Heart right ventricle (tissue), 16 donors: ENCODE results near the gene TRRAP. TPM values are rescaled to one million over a fixed set of nuclear protein-coding genes. Genes with fewer than 3 reads are reported as not detected.

ENCODE experiments used
- ATAC-seq, 8 donors: fragments of 200-7000 bp; cut with Tn5 transposase; one replicate each; pipeline ENCODE4 v1.9.1; 2020; ENCODE audit warnings: mild to moderate bottlenecking in 8 of 8, moderate library complexity in 8 of 8, moderate number of reproducible peaks in 1 of 8
- DNase-seq, 2 donors: peaks; one replicate each; pipeline ENCODE4 v3.0.0-alpha.2; 2020
- H3K27ac ChIP-seq, 10 donors: fragments of 200-600 bp; sonication (generic) in 2 of 10; one replicate each; pipeline versions ENCODE4 v1.5.0 to v1.8.0; 2020 to 2022; ENCODE audit warnings: mild to moderate bottlenecking in 3 of 10
- H3K27me3 ChIP-seq, 7 donors: fragments of 200-600 bp; one replicate each; pipeline ENCODE4 v1.8.0; 2021 to 2022; ENCODE audit warnings: mild to moderate bottlenecking in 2 of 7
- H3K36me3 ChIP-seq, 9 donors: fragments of 200-600 bp; sonication (generic) in 1 of 9; one replicate each; pipeline versions ENCODE4 v1.5.0 to v1.8.0; 2020 to 2022; ENCODE audit warnings: mild to moderate bottlenecking in 2 of 9
- H3K4me1 ChIP-seq, 9 donors: fragments of 200-600 bp; sonication (generic) in 1 of 9; one replicate each; pipeline versions ENCODE4 v1.5.0 to v1.8.0; 2020 to 2022; ENCODE audit warnings: mild to moderate bottlenecking in 4 of 9
- H3K4me3 ChIP-seq, 10 donors: fragments of 200-600 bp; sonication (generic) in 2 of 10; one replicate each; pipeline versions ENCODE4 v1.5.0 to v1.8.0; 2020 to 2022; ENCODE audit warnings: mild to moderate bottlenecking in 7 of 10, moderate library complexity in 2 of 10
- H3K9me3 ChIP-seq, 11 donors: fragments of 200-600 bp in 10 of 11; sonication (generic) in 2 of 11; one replicate each; pipeline versions ENCODE4 v1.5.0 to v1.8.0; 2013 to 2022; ENCODE audit warnings: mild to moderate bottlenecking in 2 of 11, control low read depth in 1 of 11, moderate library complexity in 1 of 11
- CTCF ChIP-seq, 9 donors: fragments of 200-600 bp; sonication (generic) in 2 of 9; IDR thresholded peaks; one replicate each; pipeline versions ENCODE4 v1.5.0 to v1.8.0; 2021 to 2022; ENCODE audit warnings: antibody characterized with exemption in 9 of 9, mild to moderate bottlenecking in 5 of 9, moderate library complexity in 1 of 9
- WGBS, 2 donors: extraction: QIAGEN DNeasy Blood & Tissue Kit; methylation state at CpG; one replicate each; pipeline ENCODE4 v1.1.7; 2013; ENCODE audit warnings: inconsistent platforms in 1 of 2; 5-methylcytosine and 5-hydroxymethylcytosine counted together
- intact Hi-C, 10 donors: fragments of 100-400 bp; cut with DNase I; formaldehyde crosslinking; loops; one replicate each; pipeline versions ENCODE4 v1.11.1 to v1.14.2; 2022
- polyA plus RNA-seq, 2 donors: library from polyadenylated mRNA; stranded (reverse); fragments of 200-250 nt; gene quantifications; one replicate each; pipeline ENCODE4 v1.2.3, GENCODE V29; 2013
- total RNA-seq, 10 donors: library from RNA; stranded (reverse); fragmentation: NEBNext Ultra II Directional in 3 of 10; extraction: Animal tissue kit (Norgen Biotek cat#: 25700) in 3 of 10; gene quantifications; one replicate each; pipeline versions ENCODE4 v1.2.1 to v1.2.4, GENCODE V29; 2021 to 2023
- donor health status: Arrhythmogenic right ventricular cardiomyopathy.
- donor health status: ischemic (EF 13 %, LVEDD 7.1; RV severe dilation, severe dysfunction).
- donor health status: healthy with polysubstance abuse.
- donor health status: DM: no; HTN: yes; CAD: no.
- donor health status: DM: no; HTN: no; CAD: no.
- donor health status: ischemic (EF 25% LVEDD 6.9; RV normal size, moderate dysfunction).
- donor health status: ischemic (EF 25% LVEDD 5.7; RV mildly dilated, moderate dysfunction).
- donor health status: healthy.
- donor health status: DM: yes; HTN: yes; CAD: no.
- donor health status: Ischemic cardiomyopathy.
- donor health status: ischemic (EF 35%, LVEDD 5.7; RV mildly dilated, moderate dysfunction).
- donor health status: nonischemic (EF 11% LVEDD 7.7; RV severe dilation, severe dysfunction).
- donor health status: DM: yes; HTN: yes; CAD: no.
- donor health status: PGD.
- donor health status: ischemic (EF 29% LVEDD 5.4; RV normal size, mild dysfunction).
- donor health status: nonischemic (EF 23%, LVEDD 6.1; RV moderate dilation, normal function).

Gene TRRAP
- total and polyA plus RNA-seq, 12 donors: 4.8 to 25.1 (median 21.3) TPM

DNA sequence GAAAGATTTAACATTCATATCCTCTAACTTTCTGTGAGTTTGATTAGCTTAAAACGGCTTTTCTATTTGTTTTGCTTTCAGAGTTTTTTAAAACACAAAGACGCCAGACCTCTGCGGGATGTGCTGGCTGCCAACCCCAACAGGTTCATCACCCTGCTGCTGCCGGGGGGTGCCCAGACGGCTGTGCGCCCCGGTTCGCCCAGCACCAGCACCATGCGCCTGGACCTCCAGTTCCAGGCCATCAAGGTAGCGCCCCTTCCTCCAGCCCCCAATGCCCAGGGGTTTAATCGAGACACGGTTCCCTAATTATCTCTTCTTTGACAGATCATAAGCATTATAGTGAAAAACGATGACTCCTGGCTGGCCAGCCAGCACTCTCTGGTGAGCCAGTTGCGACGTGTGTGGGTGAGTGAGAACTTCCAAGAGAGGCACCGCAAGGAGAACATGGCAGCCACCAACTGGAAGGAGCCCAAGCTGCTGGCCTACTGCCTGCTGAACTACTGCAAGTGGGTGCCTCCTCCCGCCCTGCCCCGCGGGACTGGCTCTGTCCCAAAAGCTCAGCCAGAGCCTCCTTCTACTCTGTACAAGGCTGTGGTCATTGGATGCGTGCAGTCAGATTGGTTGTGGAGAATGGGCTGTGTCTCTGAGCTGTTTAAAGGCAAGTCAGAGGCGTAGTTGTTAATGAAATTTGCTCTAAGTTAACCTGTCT lies 71.2 kb downstream of the TRRAP start:
- TF ChIP-seq CTCF (IDR thresholded peaks at IDR 0.05): no peak
- 89 to 90% methylated on average over 21 of the region's 21 CpGs for WGBS, 2 donors
- intact Hi-C loops: no loop called here
- Histone ChIP-seq H3K27ac (peak overlapping the region in 6 of 10 donors; percentile 21 to 69 (median 43)), H3K4me3 (no peak overlapping the region), H3K27me3 (no peaks in the 10 kb centered on the region), H3K4me1 (peaks cover 0 to 25% (median 0%) of the 10 kb centered on the region in 9 donors), H3K36me3 (peaks cover 0 to 100% (median 60%) of the 10 kb centered on the region in 9 donors), H3K9me3 (no peaks in the 10 kb centered on the region)
- DNase-seq (peak; percentile 60 to 75), ATAC-seq (peak; percentile 59 to 94 (median 80))

DNA sequence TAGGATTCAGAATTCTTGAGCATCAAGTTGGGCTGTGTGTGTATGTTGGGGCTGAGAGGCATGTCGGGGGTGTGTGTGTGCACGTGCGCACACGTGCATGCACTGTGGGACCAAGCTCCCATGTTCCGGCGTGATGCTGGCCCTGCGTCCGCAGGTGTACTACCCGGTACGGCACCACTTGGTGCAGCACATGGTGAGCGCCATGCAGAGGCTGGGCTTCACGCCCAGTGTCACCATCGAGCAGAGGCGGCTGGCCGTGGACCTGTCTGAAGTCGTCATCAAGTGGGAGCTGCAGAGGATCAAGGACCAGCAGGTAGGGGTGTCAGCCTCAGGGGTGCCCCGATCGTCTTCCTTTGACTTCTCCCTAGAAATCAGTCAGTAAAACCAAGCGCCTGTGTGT lies 77.7 kb downstream of the TRRAP start:
- ATAC-seq (peak in 7 of 8 donors; percentile 17 to 50 (median 24)), DNase-seq (no peak)
- H3K36me3 ChIP-seq: peaks cover 5 to 100% (median 79%) of the 10 kb centered on the region in 9 donors
- TF ChIP-seq CTCF (IDR thresholded peaks at IDR 0.05): no peak
- 89 to 90% methylated on average over 19 of the region's 19 CpGs for WGBS, 2 donors
- peaks cover 0 to 17% (median 6%) of the 10 kb centered on the region in 9 donors for H3K4me1 ChIP-seq
- no peak overlapping the region for H3K4me3 ChIP-seq
- intact Hi-C loops: no loop called here
- no peaks in the 10 kb centered on the region for H3K27me3 ChIP-seq
- no peaks in the 10 kb centered on the region for H3K9me3 ChIP-seq
- peak overlapping the region in 9 of 10 donors; percentile 40 to 87 (median 69) for H3K27ac ChIP-seq

- Histone ChIP-seq H3K4me3 (no peak overlapping the region), H3K36me3 (peaks cover 2 to 100% (median 79%) of the 10 kb centered on the region in 9 donors), H3K27ac (peak overlapping the region; percentile 40 to 87 (median 68)), H3K9me3 (no peaks in the 10 kb centered on the region), H3K4me1 (peaks cover 0 to 17% (median 6%) of the 10 kb centered on the region in 9 donors), H3K27me3 (no peaks in the 10 kb centered on the region)
- no peak for TF ChIP-seq CTCF (IDR thresholded peaks at IDR 0.05)
- peak; percentile 51 to 92 (median 86) for ATAC-seq
- intact Hi-C loops: no loop called here
- DNase-seq: peak in 1 of 2 donors; percentile 47
- WGBS, 2 donors: 59 to 73% methylated on average over 9 of the region's 9 CpGs
Observed at GRCh38 chr7:98956469-98956868, 78.1 kb downstream of the TRRAP start.

- intact Hi-C loops: no loop called here
- peak overlapping the region; percentile 4 to 87 (median 68) for H3K27ac ChIP-seq
- no peaks in the 10 kb centered on the region for H3K27me3 ChIP-seq
- no peak overlapping the region for H3K4me3 ChIP-seq
- TF ChIP-seq CTCF (IDR thresholded peaks at IDR 0.05): no peak
- DNase-seq (peak; percentile 33 to 52), ATAC-seq (peak; percentile 63 to 87 (median 80))
- H3K4me1 ChIP-seq: peaks cover 0 to 17% (median 6%) of the 10 kb centered on the region in 9 donors
- H3K9me3 ChIP-seq: no peaks in the 10 kb centered on the region
- WGBS, 2 donors: 68 to 79% methylated on average over 9 of the region's 9 CpGs
- H3K36me3 ChIP-seq: peaks cover 0 to 100% (median 79%) of the 10 kb centered on the region in 9 donors
Observed at GRCh38 chr7:98956937-98957336, 78.6 kb downstream of the TRRAP start.
